HepG2 (cell line): ENCODE measurements around the gene CPNE1. TPM values are rescaled to one million over a fixed set of nuclear protein-coding genes. Genes with fewer than 3 reads are reported as not detected.
A peak's percentile ranks its signal among the peaks of the same experiment; 100 is the strongest.

Experiments
- ATM ChIP-seq: fragments of 450-650 bp; IDR thresholded peaks from 2 replicates; pipeline ENCODE4 v1.7.1; 2017; ENCODE audit warnings: mild to moderate bottlenecking, borderline replicate concordance
- BHLHE40 ChIP-seq: IDR thresholded peaks from 2 replicates; pipeline ENCODE4 v1.6.1; 2011; ENCODE audit warnings: low read length, improper control_type of control experiment
- CBFB ChIP-seq: sonication (generic); formaldehyde crosslinking; IDR thresholded peaks from 2 replicates; pipeline ENCODE4 v1.4.0; 2020; ENCODE audit warnings: missing genetic modification reagents
- FOXA3 ChIP-seq: IDR thresholded peaks from 2 replicates; pipeline ENCODE4 v1.6.1; 2016; ENCODE audit warnings: missing genetic modification reagents, missing compliant biosample characterization
- KAT7 ChIP-seq: IDR thresholded peaks from 2 replicates; pipeline ENCODE4 v1.6.1; 2018; ENCODE audit warnings: borderline replicate concordance, missing compliant biosample characterization
- MAZ ChIP-seq, 2 experiments: sonication (generic) in 1 of 2; formaldehyde crosslinking in 1 of 2; IDR thresholded peaks; 2 replicates each; pipeline versions ENCODE4 v1.5.0 to v1.6.1; 2012 to 2020; ENCODE audit warnings: low read depth in 2 of 2, mild to moderate bottlenecking in 2 of 2, borderline replicate concordance in 1 of 2, improper control_type of control experiment in 1 of 2, low read length in 1 of 2, missing genetic modification reagents in 1 of 2, moderate library complexity in 1 of 2
- MTF1 ChIP-seq: sonication (generic); formaldehyde crosslinking; IDR thresholded peaks from 2 replicates; pipeline ENCODE4 v1.5.0; 2020; ENCODE audit warnings: missing genetic modification reagents
- NR2F6 ChIP-seq, 2 experiments: IDR thresholded peaks; 2 replicates each; pipeline ENCODE4 v1.6.1; 2016; ENCODE audit warnings: antibody characterized with exemption in 1 of 2, mild to moderate bottlenecking in 1 of 2
- NR3C1 ChIP-seq: sonication (generic); formaldehyde crosslinking; IDR thresholded peaks from 2 replicates; pipeline ENCODE4 v1.4.0; 2020; ENCODE audit warnings: missing genetic modification reagents
- POLR2AphosphoS5 ChIP-seq: IDR thresholded peaks from 2 replicates; pipeline ENCODE4 v1.6.1; 2012; ENCODE audit warnings: low read depth, low read length
- SMAD3 ChIP-seq: sonication (generic); formaldehyde crosslinking; IDR thresholded peaks from 2 replicates; pipeline ENCODE4 v1.4.0; 2020; ENCODE audit warnings: missing genetic modification reagents
- SRY ChIP-seq: sonication (generic); formaldehyde crosslinking; IDR thresholded peaks from 2 replicates; pipeline ENCODE4 v1.8.0; 2022; ENCODE audit warnings: mild to moderate bottlenecking, missing genetic modification reagents
- TEAD3 ChIP-seq: optimal IDR thresholded peaks from 2 replicates; pipeline ENCODE3; 2016; ENCODE audit warnings: borderline replicate concordance
- ZNF274 ChIP-seq: sonication (generic); formaldehyde crosslinking; IDR thresholded peaks from 2 replicates; pipeline ENCODE4 v1.5.1; 2020; ENCODE audit warnings: mild to moderate bottlenecking, missing genetic modification reagents
- ZNF615 ChIP-seq: sonication (generic); formaldehyde crosslinking; IDR thresholded peaks from 2 replicates; pipeline ENCODE4 v1.5.0; 2020; ENCODE audit warnings: mild to moderate bottlenecking, missing genetic modification reagents, borderline replicate concordance
- polyA plus RNA-seq, 8 experiments: library from polyadenylated mRNA; depleted of rRNA in 3 of 8; stranded (reverse) in 7 of 8; unstranded in 1 of 8; fragments of >200 nt; fragmentation: Illumina TruSeq in 4 of 8; extraction: Trizol in 4 of 8; gene quantifications; 2 replicates each; pipeline versions ENCODE4 v1.2.1 to v1.2.3, GENCODE V29; 2011 to 2016; ENCODE audit warnings: low read depth in 4 of 8, missing spikeins in 1 of 8, mixed read lengths in 1 of 8; ENCODE audit not compliant: insufficient read depth in 1 of 8
- total RNA-seq, 5 experiments: library from RNA; depleted of rRNA; stranded (reverse); fragments of >200 nt; fragmentation: Illumina TruSeq; extraction: Trizol; gene quantifications; 2 replicates each; pipeline ENCODE4 v1.2.3, GENCODE V29; 2016; ENCODE audit warnings: low read depth in 1 of 5
- TF ChIP-seq, protein P1 (sequence below): sonication (generic); formaldehyde crosslinking; conservative IDR thresholded peaks from 2 replicates; pipeline ENCODE4 v1.4.0; 2020; ENCODE audit warnings: missing genetic modification reagents
- TF ChIP-seq, protein P2 (sequence below): sonication (generic); formaldehyde crosslinking; IDR thresholded peaks from 2 replicates; pipeline ENCODE4 v1.5.1; 2020; ENCODE audit warnings: mild to moderate bottlenecking, missing genetic modification reagents
- TF ChIP-seq, protein P3 (sequence below): sonication (generic); formaldehyde crosslinking; IDR thresholded peaks from 2 replicates; pipeline ENCODE4 v1.8.1; 2022; ENCODE audit warnings: low read depth, mild to moderate bottlenecking, missing genetic modification reagents
- TF ChIP-seq, protein P4 (sequence below): IDR thresholded peaks from 2 replicates; pipeline ENCODE4 v1.6.1; 2016; ENCODE audit warnings: low read depth, borderline replicate concordance
- TF ChIP-seq, protein P5 (sequence below): sonication (generic); formaldehyde crosslinking; IDR thresholded peaks from 2 replicates; pipeline ENCODE4 v1.5.0; 2020; ENCODE audit warnings: missing genetic modification reagents, mild to moderate bottlenecking, borderline replicate concordance

Gene CPNE1
- total and polyA plus RNA-seq, 2 of the 13 experiments (the other 11 are each of a cell fraction or from before 2014, with no cell fraction given), result 408 to 431 TPM

DNA sequence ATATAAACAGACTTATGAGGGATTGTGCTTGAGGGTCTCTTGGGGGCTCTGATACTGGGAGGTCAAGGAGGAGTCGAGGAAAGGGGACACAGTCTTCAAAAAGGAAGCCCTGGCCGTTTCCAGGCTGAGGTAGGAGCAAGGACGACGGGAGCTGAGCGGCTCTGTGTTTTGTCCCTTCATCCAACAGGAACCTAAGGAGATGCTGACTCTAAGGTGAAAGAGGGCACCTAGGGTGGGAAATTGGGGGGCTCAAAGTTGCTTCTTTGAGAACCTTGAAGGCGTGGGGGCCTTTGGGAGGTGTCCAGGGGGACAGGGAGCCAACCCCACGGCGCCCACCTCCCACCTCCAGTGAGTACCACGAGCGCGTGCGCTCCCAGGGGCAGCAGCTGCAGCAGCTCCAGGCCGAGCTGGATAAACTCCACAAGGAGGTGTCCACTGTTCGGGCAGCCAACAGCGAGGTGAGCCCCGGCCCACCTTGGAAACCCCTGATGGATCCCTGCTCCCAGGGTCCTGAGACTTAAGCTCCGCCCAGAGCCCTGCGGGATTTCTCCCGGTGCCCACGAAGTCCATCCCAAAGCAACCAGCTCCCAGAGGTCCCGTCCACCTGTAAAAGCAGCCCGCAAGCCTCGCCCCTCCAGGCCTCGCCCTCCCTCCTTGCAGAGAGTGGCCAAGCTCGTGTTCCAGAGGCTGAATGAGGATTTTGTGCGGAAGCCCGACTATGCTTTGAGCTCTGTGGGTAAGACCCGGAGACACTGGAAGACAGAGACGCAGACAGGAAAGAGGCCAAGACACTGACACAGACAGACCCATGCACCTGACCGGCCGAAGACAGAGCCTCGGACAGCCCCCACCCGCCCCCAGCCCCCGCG lies 46.2 kb downstream of the CPNE1 start (continued):
- TF ChIP-seq MAZ (IDR thresholded peaks at IDR 0.05; ENCODE audit: borderline replicate concordance, low read depth, low read length) (no peak), MAZ (CRISPR knock-in tag; IDR thresholded peaks at IDR 0.05; ENCODE audit: low read depth) (0 out of 2 replicates have a peak, but pooled peaks have one; percentile 24), ZNF274 (no peak; the same call in 1 of the 2 replicates), KAT7 (CRISPR knock-in tag) (no peak), POLR2AphosphoS5 (no peak), SRY (CRISPR knock-in tag) (no peak), ZNF615 (0 out of 2 replicates have a peak, but pooled peaks have one; percentile 74), MTF1 (CRISPR knock-in tag) (no peak), NR3C1 (CRISPR knock-in tag) (no peak), NR2F6 (IDR thresholded peaks at IDR 0.05) (no peak), NR2F6 (CRISPR knock-in tag; IDR thresholded peaks at IDR 0.05) (no peak; the same call in 1 of the 2 replicates), SMAD3 (CRISPR knock-in tag) (no peak), FOXA3 (CRISPR knock-in tag) (no peak), TEAD3 (CRISPR knock-in tag) (peak; percentile 27), BHLHE40 (no peak), CBFB (no peak), ATM (no peak)
- TF ChIP-seq, protein P1, sequence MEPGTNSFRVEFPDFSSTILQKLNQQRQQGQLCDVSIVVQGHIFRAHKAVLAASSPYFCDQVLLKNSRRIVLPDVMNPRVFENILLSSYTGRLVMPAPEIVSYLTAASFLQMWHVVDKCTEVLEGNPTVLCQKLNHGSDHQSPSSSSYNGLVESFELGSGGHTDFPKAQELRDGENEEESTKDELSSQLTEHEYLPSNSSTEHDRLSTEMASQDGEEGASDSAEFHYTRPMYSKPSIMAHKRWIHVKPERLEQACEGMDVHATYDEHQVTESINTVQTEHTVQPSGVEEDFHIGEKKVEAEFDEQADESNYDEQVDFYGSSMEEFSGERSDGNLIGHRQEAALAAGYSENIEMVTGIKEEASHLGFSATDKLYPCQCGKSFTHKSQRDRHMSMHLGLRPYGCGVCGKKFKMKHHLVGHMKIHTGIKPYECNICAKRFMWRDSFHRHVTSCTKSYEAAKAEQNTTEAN (CRISPR knock-in tag), result no peak
- TF ChIP-seq, protein P2, sequence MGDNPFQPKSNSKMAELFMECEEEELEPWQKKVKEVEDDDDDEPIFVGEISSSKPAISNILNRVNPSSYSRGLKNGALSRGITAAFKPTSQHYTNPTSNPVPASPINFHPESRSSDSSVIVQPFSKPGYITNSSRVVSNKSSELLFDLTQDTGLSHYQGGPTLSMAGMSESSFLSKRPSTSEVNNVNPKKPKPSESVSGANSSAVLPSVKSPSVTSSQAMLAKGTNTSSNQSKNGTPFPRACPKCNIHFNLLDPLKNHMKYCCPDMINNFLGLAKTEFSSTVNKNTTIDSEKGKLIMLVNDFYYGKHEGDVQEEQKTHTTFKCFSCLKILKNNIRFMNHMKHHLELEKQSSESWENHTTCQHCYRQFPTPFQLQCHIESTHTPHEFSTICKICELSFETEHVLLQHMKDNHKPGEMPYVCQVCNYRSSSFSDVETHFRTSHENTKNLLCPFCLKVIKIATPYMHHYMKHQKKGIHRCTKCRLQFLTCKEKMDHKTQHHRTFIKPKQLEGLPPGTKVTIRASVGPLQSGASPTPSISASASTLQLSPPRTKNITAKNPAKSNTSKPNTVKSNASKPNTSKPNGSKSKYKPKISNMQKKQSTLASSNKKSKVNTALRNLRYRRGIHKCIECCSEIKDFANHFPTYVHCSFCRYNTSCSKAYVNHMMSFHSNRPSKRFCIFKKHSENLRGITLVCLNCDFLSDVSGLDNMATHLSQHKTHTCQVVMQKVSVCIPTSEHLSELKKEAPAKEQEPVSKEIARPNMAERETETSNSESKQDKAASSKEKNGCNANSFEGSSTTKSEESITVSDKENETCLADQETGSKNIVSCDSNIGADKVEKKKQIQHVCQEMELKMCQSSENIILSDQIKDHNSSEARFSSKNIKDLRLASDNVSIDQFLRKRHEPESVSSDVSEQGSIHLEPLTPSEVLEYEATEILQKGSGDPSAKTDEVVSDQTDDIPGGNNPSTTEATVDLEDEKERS, result peak; percentile 39; the same call in 1 of the 2 replicates
- TF ChIP-seq, protein P3, sequence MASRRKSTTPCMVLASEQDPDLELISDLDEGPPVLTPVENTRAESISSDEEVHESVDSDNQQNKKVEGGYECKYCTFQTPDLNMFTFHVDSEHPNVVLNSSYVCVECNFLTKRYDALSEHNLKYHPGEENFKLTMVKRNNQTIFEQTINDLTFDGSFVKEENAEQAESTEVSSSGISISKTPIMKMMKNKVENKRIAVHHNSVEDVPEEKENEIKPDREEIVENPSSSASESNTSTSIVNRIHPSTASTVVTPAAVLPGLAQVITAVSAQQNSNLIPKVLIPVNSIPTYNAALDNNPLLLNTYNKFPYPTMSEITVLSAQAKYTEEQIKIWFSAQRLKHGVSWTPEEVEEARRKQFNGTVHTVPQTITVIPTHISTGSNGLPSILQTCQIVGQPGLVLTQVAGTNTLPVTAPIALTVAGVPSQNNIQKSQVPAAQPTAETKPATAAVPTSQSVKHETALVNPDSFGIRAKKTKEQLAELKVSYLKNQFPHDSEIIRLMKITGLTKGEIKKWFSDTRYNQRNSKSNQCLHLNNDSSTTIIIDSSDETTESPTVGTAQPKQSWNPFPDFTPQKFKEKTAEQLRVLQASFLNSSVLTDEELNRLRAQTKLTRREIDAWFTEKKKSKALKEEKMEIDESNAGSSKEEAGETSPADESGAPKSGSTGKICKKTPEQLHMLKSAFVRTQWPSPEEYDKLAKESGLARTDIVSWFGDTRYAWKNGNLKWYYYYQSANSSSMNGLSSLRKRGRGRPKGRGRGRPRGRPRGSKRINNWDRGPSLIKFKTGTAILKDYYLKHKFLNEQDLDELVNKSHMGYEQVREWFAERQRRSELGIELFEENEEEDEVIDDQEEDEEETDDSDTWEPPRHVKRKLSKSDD (CRISPR knock-in tag), result no peak
- TF ChIP-seq, protein P4, sequence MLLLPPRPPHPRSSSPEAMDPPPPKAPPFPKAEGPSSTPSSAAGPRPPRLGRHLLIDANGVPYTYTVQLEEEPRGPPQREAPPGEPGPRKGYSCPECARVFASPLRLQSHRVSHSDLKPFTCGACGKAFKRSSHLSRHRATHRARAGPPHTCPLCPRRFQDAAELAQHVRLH (CRISPR knock-in tag), result 0 out of 2 replicates have a peak, but pooled peaks have one; percentile 23
- TF ChIP-seq, protein P5, sequence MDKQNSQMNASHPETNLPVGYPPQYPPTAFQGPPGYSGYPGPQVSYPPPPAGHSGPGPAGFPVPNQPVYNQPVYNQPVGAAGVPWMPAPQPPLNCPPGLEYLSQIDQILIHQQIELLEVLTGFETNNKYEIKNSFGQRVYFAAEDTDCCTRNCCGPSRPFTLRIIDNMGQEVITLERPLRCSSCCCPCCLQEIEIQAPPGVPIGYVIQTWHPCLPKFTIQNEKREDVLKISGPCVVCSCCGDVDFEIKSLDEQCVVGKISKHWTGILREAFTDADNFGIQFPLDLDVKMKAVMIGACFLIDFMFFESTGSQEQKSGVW, result no peak
